Inferior parietal cortex (tissue), 1 donor: ENCODE results near the gene SMIM3.

ENCODE experiments used
- DNase-seq: peaks from one replicate; pipeline ENCODE4 v3.0.0-alpha.2; 2016; ENCODE audit errors: extremely low spot score

Gene SMIM3

DNA sequence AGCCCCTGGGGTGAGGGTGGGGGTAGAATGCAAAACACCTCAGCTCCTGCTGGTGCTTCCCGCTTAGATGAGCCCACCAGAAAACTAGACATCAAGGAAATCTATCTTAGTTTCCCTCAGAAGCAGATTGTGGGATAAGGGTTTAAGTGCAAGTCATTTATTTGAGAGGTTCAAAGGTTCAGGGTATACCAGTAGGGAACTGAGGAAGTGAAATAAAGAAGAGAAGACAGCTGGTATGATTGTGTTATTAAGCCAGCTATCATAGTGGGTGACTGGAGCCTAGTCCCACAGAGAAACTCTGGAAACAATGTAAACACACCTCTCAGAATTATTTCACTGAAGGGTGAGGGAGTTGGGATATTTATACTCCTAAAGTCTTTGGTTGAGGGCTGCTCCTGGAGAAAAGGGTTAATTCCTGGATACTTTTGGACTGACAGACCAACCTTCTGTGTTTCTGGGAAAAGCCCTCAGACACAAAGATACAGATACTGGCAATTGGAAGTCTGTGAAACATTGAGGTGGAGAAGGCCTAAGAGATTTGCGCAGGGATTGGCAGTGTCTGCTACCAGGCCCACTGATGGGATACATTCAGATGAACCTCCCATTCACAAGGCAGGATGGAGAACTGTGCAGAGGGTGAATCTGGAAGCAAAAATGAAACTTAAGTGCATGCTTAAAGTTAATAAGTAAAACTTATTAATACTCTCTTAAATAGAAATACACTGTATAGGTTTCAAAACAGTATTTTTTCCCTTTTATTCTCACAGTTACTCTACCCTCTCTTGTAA is 13.4 kb upstream of the SMIM3 start:
- DNase-seq: no peak

- DNase-seq: no peak
Observed at GRCh38 chr5:150765799-150766169, 12.8 kb upstream of the SMIM3 start.

DNA sequence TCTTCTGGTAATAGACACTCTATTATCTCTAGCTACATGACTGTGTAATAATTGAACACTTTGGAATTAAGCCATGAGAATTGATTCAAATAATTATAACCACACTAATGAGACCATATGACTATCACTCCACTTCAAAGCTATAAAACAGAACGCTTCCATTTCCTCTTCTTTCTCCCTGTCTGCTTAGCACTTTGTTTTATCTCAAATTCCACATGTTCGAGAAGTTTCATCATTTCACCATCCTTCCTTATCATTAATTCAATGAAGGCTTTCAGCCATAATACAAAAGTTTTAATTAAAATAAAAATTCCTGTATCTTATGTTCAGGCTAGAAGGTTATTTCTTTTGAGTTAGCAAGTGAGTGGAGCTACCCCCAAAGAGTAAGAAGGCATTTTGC is 12.3 kb upstream of the SMIM3 start:
- no peak for DNase-seq

GRCh38 chr5:150771034-150771795 is 7.3 kb upstream of the SMIM3 start:
- DNase-seq: no peak

GRCh38 chr5:150774145-150774544 is 4.4 kb upstream of the SMIM3 start:
- DNase-seq: no peak

- DNase-seq: no peak
Observed at GRCh38 chr5:150777685-150778084, 872 bp upstream of the SMIM3 start.

GRCh38 chr5:150778088-150778516 is 455 bp upstream of the SMIM3 start:
- DNase-seq: no peak

DNA sequence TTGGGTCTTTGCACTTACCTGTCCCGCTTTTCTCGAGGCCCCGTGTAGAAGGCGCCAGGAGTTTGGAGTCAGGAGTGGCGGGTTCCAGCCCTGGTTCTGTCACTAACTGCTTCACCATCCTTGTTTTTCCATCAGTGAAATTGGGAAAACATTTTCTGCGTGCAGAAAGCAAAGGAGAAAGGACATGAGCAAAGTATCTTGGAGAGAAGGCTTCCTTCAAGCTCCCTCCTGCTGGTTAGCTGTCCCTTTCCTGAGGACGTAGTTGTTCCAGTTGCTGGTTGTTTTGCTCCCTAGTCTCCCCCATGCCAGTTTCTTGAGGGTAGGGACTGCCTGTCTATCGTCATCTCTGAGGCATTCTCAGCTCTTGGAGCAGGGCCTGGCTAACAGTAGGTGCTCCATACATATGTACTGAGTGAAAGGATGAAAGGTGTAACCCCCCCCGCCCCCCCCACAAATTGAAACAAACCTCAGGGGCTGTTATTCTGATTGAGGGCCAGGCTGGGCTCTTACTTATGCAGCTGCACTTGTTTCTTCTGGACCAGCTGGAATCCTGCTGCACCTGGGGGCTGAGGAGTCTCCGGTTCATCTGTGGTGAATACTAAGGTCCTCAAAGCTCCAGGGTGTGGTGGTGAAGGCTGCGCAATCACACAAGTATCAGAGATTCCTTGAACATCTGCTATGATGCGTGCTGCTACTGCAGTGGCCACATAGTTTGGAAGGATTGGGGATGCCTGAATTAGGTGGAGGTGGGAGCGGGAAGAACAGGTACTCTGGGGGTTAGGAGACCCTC is 1.0 kb downstream of the SMIM3 start:
- DNase-seq: no peak

- no peak for DNase-seq
Observed at GRCh38 chr5:150780187-150780692, 1.7 kb downstream of the SMIM3 start.

GRCh38 chr5:150780816-150781221 is 2.3 kb downstream of the SMIM3 start:
- no peak for DNase-seq

- no peak for DNase-seq
Observed at GRCh38 chr5:150781706-150782614, 3.4 kb downstream of the SMIM3 start.

GRCh38 chr5:150782850-150783249 is 4.3 kb downstream of the SMIM3 start:
- no peak for DNase-seq

- no peak for DNase-seq
Observed at GRCh38 chr5:150783422-150783928, 4.9 kb downstream of the SMIM3 start.

DNA sequence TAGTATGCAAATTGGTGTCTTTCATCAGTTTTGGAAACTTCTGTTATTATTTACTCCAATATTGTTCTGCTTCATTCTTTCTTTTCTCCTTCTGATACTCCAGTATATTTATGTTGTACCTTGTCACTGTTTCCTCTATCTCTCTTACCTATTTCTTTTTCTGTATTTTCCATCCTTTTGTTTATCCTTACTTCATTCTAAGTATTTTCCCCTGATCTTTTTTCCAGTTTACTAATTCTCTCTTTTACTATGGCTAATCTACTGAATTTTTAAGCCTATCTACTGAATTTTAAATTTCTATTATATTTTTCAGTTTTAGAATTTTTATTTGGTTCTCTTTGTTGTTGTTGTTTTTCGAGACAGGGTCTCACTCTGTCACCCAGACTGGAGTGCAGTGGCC is 7.4 kb downstream of the SMIM3 start:
- no peak for DNase-seq

GRCh38 chr5:150786876-150787275 is 8.3 kb downstream of the SMIM3 start:
- no peak for DNase-seq

DNA sequence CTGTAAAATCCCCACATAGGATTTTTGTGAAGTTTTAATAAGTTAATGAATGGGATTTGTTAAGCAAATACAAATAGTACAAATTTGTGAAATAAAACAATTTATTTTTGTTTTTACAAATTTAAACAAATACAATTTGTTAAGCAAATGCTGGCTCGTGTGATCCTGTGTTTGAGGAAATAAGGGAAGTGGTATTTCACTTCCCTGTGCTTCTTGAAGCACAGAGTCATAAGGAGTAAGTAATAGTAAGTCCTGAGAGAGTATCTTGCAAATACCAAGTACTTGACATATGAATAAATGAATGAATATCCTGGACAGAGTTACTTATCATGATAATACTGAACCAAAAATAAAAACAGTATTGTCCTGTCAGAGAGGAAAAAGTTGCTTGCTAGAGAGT is 9.1 kb downstream of the SMIM3 start:
- DNase-seq: no peak

DNA sequence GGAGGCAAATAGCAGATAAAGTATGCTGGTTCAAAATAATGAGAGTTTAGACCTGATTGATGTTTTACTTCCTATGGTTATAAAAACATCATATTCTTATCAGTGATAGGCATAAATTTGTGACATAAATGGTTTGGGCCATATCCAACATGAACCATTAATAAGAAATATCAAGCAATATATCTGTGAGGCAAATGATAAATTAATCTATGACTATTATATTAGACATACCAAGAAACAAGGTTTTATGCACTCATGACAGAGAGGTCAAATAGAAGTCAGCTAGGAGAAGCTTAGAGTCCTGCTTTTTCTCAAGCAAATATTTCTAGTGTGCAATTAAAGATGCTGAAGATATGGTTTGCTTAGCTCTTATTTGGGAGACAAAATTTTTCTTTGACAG is 10.4 kb downstream of the SMIM3 start:
- DNase-seq: no peak

- DNase-seq: no peak
Observed at GRCh38 chr5:150789450-150789849, 10.9 kb downstream of the SMIM3 start.

DNA sequence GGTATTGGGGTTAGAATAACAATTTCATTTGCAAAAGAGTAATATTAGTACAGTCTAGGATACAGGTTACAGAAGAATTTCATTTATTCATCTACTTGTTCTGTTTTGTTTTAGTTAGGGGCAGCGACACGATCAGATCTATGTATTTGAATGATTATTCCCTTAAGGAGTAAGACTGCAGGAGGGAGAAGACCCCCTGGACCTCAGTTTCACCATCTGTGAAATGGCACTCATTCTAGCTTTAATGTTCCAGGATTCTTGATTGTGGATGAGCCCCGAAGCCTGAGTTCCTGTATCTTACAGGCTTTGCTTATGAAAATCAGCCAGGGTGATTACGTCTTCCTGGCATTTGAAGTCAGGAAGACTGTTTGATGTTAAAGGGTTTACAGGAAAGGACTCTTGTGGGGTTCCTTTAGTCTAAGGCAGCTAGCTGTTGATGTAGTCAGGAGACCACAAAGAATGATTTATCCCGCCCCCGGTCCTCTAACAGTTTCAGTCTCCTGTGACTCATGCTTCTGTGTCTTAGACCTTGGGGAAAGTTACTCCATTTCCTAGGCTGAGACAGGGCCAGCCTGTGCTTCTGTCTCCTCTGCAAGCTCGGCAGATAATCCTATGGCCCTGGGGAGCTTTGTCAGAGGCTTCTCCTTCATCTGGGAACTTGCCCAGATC is 11.5 kb downstream of the SMIM3 start:
- no peak for DNase-seq

DNA sequence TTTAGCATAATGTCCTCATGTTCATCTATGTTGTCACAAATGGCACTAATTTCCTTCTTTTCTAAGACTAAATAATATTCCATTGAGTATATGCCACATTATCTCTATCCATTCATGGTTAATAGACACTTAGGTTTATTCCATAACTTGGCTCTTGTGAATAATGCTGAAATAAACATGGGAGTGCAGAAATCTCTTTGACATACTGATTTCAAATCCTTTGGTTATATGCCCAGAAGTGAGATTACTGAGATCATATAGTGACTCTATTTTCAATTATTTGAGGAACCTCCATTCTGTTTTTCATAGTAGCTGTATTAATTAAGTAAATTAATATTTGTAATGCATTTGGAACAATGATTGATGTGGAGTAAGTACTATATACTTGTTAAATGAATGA is 13.0 kb downstream of the SMIM3 start:
- no peak for DNase-seq
